SJSA1 (cell line): ENCODE data around the gene LRRN2. TPM values are rescaled to one million over a fixed set of nuclear protein-coding genes. Genes with fewer than 3 reads are reported as not detected.
"Not testable (repeated sequence)": the region's sequence is repeated elsewhere in the genome, so short reads cannot be mapped to it uniquely, and the experiment has no call there.

ENCODE experiments used
- DNase-seq, 2 experiments: peaks; one replicate each; pipeline ENCODE4 v3.0.0-alpha.2; 2015 to 2020; ENCODE audit warnings: low spot score in 2 of 2, low read depth in 1 of 2
- H3K27ac ChIP-seq: fragments of 250-450 bp; sonication (Bioruptor Pico); 2 replicates; pipeline ENCODE4 v1.5.1; 2020; ENCODE audit warnings: mild to moderate bottlenecking, moderate library complexity
- H3K27me3 ChIP-seq: fragments of 250-450 bp; sonication (Bioruptor Pico); replicated peaks from 2 replicates; pipeline ENCODE4 v1.5.1; 2020; ENCODE audit warnings: mild to moderate bottlenecking, moderate library complexity
- H3K36me3 ChIP-seq: fragments of 250-450 bp; sonication (Bioruptor Pico); 2 replicates; pipeline ENCODE4 v1.5.1; 2020; ENCODE audit warnings: mild to moderate bottlenecking
- H3K4me1 ChIP-seq: fragments of 250-450 bp; sonication (Bioruptor Pico); replicated peaks from 2 replicates; pipeline ENCODE4 v1.6.1; 2021; ENCODE audit warnings: mild to moderate bottlenecking
- H3K4me3 ChIP-seq: fragments of 250-450 bp; sonication (Bioruptor Pico); 2 replicates; pipeline ENCODE4 v1.5.1; 2020; ENCODE audit warnings: mild to moderate bottlenecking
- H3K9me3 ChIP-seq: fragments of 250-450 bp; sonication (Bioruptor Pico); replicated peaks from 2 replicates; pipeline ENCODE4 v1.5.1; 2020; ENCODE audit warnings: mild to moderate bottlenecking
- total RNA-seq: library from RNA; depleted of rRNA; stranded (reverse); fragments of >200 nt; shearing (Covaris generic); gene quantifications from 2 replicates; pipeline ENCODE4 v1.2.3, GENCODE V29; 2014

The LRRN2 gene
- total RNA-seq, 1 experiment from 2014 or later = not detected

- Histone ChIP-seq H3K9me3 (no peaks in the 10 kb centered on the region), H3K4me1 (no peaks in the 10 kb centered on the region), H3K4me3 (no peak overlapping the region), H3K27me3 (no peaks in the 10 kb centered on the region), H3K27ac (no peak overlapping the region), H3K36me3 (no peaks in the 10 kb centered on the region)
- no peak for DNase-seq
Measured at GRCh38 chr1:204577794-204578478, 107.6 kb downstream of the LRRN2 start.

GRCh38 chr1:204576422-204576821 lies 109.1 kb downstream of the LRRN2 start:
- no peak overlapping the region for H3K4me3 ChIP-seq
- H3K36me3 ChIP-seq = no peaks in the 10 kb centered on the region
- no peaks in the 10 kb centered on the region for H3K27me3 ChIP-seq
- no peak overlapping the region for H3K27ac ChIP-seq
- H3K4me1 ChIP-seq = no peaks in the 10 kb centered on the region
- H3K9me3 ChIP-seq = no peaks in the 10 kb centered on the region
- no peak for DNase-seq

- Histone ChIP-seq H3K27me3 (no peaks in the 10 kb centered on the region), H3K9me3 (no peaks in the 10 kb centered on the region)
- no peak for DNase-seq
Measured at GRCh38 chr1:204575221-204576190, 110.0 kb downstream of the LRRN2 start.

GRCh38 chr1:204574865-204575163 lies 110.7 kb downstream of the LRRN2 start:
- Histone ChIP-seq H3K27me3 (no peaks in the 10 kb centered on the region), H3K9me3 (no peaks in the 10 kb centered on the region), H3K4me3 (no peak overlapping the region), H3K27ac (no peak overlapping the region), H3K4me1 (no peaks in the 10 kb centered on the region), H3K36me3 (no peaks in the 10 kb centered on the region)
- DNase-seq = no peak

More at GRCh38 chr1:204575221-204576190, 110.0 kb downstream of the LRRN2 start:
- Histone ChIP-seq H3K36me3 (no peaks in the 10 kb centered on the region), H3K4me3 (no peak overlapping the region), H3K4me1 (no peaks in the 10 kb centered on the region), H3K27ac (no peak overlapping the region)

- Histone ChIP-seq H3K27me3 (no peaks in the 10 kb centered on the region), H3K4me1 (no peaks in the 10 kb centered on the region), H3K36me3 (no peaks in the 10 kb centered on the region), H3K27ac (no peak overlapping the region), H3K4me3 (no peak overlapping the region), H3K9me3 (no peaks in the 10 kb centered on the region)
- no peak for DNase-seq
Measured at GRCh38 chr1:204574016-204574864, 111.3 kb downstream of the LRRN2 start.

- Histone ChIP-seq H3K9me3 (no peaks in the 10 kb centered on the region), H3K27ac (no peak overlapping the region), H3K36me3 (no peaks in the 10 kb centered on the region), H3K4me1 (no peaks in the 10 kb centered on the region), H3K27me3 (no peaks in the 10 kb centered on the region), H3K4me3 (no peak overlapping the region)
- DNase-seq = no peak
Measured at GRCh38 chr1:204572923-204573922, 112.3 kb downstream of the LRRN2 start.

- Histone ChIP-seq H3K36me3 (no peaks in the 10 kb centered on the region), H3K27ac (no peak overlapping the region), H3K4me3 (no peak overlapping the region), H3K4me1 (no peaks in the 10 kb centered on the region), H3K27me3 (no peaks in the 10 kb centered on the region), H3K9me3 (no peaks in the 10 kb centered on the region)
- no peak for DNase-seq
Measured at GRCh38 chr1:204571631-204572030, 113.9 kb downstream of the LRRN2 start.

- no peaks in the 10 kb centered on the region for H3K27me3 ChIP-seq
- no peak overlapping the region for H3K4me3 ChIP-seq
- no peak overlapping the region for H3K27ac ChIP-seq
- H3K9me3 ChIP-seq = no peaks in the 10 kb centered on the region
- DNase-seq = no peak
- H3K4me1 ChIP-seq = no peaks in the 10 kb centered on the region
- no peaks in the 10 kb centered on the region for H3K36me3 ChIP-seq
Measured at GRCh38 chr1:204571128-204571527, 114.4 kb downstream of the LRRN2 start.

- not testable (repeated sequence) for H3K4me1 ChIP-seq, DNase-seq, H3K36me3 ChIP-seq, H3K27ac ChIP-seq, H3K9me3 ChIP-seq, H3K4me3 ChIP-seq, H3K27me3 ChIP-seq
Measured at GRCh38 chr1:204570021-204570420, 115.5 kb downstream of the LRRN2 start.

GRCh38 chr1:204569478-204569877 lies 116.1 kb downstream of the LRRN2 start:
- Histone ChIP-seq H3K4me3 (no peak overlapping the region), H3K9me3 (no peaks in the 10 kb centered on the region), H3K27me3 (no peaks in the 10 kb centered on the region), H3K36me3 (no peaks in the 10 kb centered on the region), H3K4me1 (peaks cover 8% of the 10 kb centered on the region), H3K27ac (no peak overlapping the region)
- no peak for DNase-seq

GRCh38 chr1:204568576-204569315 lies 116.8 kb downstream of the LRRN2 start:
- no peaks in the 10 kb centered on the region for H3K36me3 ChIP-seq
- H3K27me3 ChIP-seq = no peaks in the 10 kb centered on the region
- H3K27ac ChIP-seq = no peak overlapping the region
- no peak overlapping the region for H3K4me3 ChIP-seq
- no peak for DNase-seq
- no peaks in the 10 kb centered on the region for H3K9me3 ChIP-seq
- H3K4me1 ChIP-seq = peaks cover 8% of the 10 kb centered on the region
